HG03457 (cell line): ENCODE measurements around the gene CCDC82.

Experiments
- ATAC-seq: cut with Tn5 transposase; IDR thresholded peaks from one replicate; pipeline ENCODE4 v1.9.1; 2021; ENCODE audit warnings: moderate number of reproducible peaks; ENCODE audit not compliant: unreplicated experiment

The CCDC82 gene

GRCh38 chr11:96329855-96330510, 59.7 kb downstream of the CCDC82 start:
- ATAC-seq, result no peak

GRCh38 chr11:96329419-96329818, 60.3 kb downstream of the CCDC82 start:
- ATAC-seq, result no peak

GRCh38 chr11:96328395-96329010, 61.2 kb downstream of the CCDC82 start:
- ATAC-seq, result no peak

- no peak for ATAC-seq
Measured at GRCh38 chr11:96326959-96327358, 62.8 kb downstream of the CCDC82 start.

GRCh38 chr11:96324912-96325311, 64.8 kb downstream of the CCDC82 start:
- ATAC-seq, result no peak

GRCh38 chr11:96323642-96323985, 66.1 kb downstream of the CCDC82 start:
- no peak for ATAC-seq

GRCh38 chr11:96322775-96323641, 66.7 kb downstream of the CCDC82 start:
- ATAC-seq, result no peak

- ATAC-seq, result no peak
Measured at GRCh38 chr11:96321091-96321490, 68.6 kb downstream of the CCDC82 start.

- no peak for ATAC-seq
Measured at GRCh38 chr11:96319898-96320656, 69.6 kb downstream of the CCDC82 start.

- no peak for ATAC-seq
Measured at GRCh38 chr11:96318850-96319249, 70.9 kb downstream of the CCDC82 start.

- ATAC-seq, result no peak
Measured at GRCh38 chr11:96318399-96318798, 71.3 kb downstream of the CCDC82 start.

- no peak for ATAC-seq
Measured at GRCh38 chr11:96317985-96318384, 71.7 kb downstream of the CCDC82 start.

- no peak for ATAC-seq
Measured at GRCh38 chr11:96317571-96317970, 72.1 kb downstream of the CCDC82 start.

GRCh38 chr11:96316869-96317268, 72.8 kb downstream of the CCDC82 start:
- ATAC-seq, result no peak

- no peak for ATAC-seq
Measured at GRCh38 chr11:96315476-96315875, 74.2 kb downstream of the CCDC82 start.

- ATAC-seq, result no peak
Measured at GRCh38 chr11:96314326-96315020, 75.2 kb downstream of the CCDC82 start.

GRCh38 chr11:96313163-96313562, 76.5 kb downstream of the CCDC82 start:
- ATAC-seq, result no peak

- no peak for ATAC-seq
Measured at GRCh38 chr11:96311120-96311568, 78.6 kb downstream of the CCDC82 start.

GRCh38 chr11:96310236-96310635, 79.5 kb downstream of the CCDC82 start:
- no peak for ATAC-seq

GRCh38 chr11:96309643-96310017, 80.1 kb downstream of the CCDC82 start:
- ATAC-seq, result no peak
